GM21367 (cell line): Measurements from ENCODE around the gene GLB1L.

Experiments
- ATAC-seq: cut with Tn5 transposase; IDR thresholded peaks from one replicate; pipeline ENCODE4 v1.9.1; 2021; ENCODE audit not compliant: unreplicated experiment

Gene GLB1L

DNA sequence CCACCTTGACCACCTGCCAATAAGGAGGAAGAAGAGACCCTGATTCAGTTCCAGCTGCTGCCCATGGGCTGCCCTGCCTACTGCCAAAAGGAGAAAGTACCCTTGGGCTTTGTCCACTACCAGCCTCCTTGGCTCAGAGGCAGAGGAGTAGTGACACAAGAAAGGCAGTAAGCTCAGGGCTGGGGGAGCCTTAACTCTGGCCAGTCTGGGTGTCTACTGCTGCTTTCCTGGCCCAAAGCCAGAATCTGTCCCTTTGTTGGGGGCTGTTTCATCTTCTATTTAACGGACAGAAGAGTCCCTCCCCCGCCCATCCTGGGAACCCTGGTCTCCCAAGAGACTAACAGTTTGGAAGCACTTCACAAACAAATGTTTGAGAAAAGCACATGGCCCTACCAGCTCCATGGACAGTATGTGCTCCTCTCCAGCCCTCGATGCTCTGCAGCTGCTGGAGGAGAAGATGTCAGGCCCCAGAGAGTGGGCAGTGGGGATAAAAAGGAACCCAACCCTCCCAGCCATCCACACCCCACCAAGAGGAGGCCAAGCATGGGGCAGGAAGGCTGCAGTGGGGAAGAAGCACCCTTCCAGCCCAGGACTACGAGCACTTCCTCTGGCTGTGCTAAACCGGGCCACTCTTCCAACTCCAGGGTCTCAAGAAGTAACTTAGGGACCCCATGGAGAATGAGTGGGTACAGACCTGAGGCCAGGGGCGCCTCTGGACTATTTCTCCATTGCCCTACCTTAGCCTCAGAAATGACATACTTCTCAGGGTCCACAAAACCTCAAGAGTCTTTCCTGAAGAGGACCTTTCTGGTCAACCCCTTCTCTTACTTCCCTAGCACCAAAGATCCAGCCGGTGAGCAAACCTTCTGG is 17.0 kb downstream of the GLB1L start:
- no peak for ATAC-seq

DNA sequence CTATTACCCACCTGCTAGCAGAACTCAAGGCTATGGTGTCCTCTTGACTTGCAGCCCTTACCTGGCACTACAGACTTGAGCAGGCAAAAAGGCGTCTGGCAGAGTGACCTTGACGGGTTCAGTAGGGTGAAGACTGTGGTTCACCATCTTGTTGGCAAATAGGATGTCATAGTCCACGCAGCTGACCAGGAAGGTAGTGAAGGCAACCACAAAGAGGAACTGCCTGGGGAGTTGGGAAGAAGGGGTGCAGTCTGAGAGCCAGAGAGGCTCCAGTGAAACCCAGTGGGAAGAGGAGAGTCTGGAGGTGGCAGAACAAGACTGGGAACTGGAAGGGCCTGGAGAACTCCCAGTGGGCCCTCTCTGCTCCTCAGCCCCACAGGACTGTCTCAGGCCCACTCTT is 19.9 kb downstream of the GLB1L start:
- no peak for ATAC-seq

DNA sequence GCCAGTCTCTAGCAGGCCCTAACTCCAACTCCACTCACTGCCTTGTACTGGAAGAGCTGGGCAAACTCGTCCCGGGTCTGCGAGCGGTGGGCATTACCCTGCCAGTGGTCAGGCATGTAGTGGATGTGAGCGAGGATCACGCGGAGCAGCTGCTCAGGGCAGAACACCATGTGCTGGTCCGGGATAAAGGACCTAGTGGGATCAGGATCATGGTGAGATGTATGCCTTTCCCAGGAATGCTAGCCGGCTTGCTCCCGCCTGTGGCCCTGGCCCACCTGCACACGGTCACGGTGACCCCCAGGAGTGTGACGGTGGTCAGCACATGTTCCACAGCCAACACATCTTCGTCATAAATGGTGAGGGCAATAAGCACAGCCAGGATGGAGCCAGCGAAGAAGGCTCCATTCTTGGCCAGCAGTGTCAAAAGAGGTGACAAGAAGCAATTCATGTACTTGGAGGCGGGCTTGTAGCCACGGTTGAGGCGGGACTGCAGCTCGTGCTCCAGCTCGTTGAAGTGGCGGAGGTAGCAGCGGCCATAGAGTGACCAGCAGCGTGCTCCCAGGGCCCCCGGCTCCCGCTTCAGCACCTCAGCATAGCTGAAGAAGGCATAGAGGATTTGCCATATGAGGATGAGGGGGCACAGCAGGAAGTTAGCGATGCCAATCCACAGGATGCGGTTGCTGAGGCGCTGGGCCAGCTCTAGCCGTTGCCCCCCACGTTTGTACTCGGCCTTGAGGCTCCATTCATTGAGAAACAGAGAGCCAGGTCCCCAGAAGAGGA is 21.2 kb downstream of the GLB1L start:
- ATAC-seq, result no peak

DNA sequence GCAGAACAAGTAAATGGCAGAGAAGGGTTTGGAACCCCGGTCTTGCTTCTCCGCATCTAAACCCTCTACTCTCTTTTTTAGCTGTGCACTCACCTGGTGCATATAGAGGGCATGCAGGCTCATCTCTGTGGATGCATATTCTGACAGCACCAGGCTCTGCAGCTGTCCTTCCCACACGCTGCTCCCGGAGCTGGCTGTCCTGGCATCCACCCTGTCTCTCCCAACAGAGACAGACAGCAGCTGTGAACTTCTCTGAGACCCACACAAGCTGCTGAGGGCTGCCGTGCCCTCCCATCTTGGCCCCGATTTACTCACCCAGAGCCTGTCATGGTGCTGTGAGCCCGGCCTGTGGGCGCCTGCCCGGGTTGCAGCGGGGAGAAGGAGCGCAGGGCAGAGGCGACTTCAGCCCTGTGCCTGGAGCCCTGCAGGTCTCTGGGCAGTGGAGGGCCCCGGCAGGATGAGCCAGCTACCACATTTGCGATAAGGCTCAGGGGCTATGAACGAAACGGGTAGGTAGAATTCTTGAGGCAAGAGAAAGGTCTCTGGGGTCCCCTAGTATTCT is 23.2 kb downstream of the GLB1L start:
- ATAC-seq, result no peak

DNA sequence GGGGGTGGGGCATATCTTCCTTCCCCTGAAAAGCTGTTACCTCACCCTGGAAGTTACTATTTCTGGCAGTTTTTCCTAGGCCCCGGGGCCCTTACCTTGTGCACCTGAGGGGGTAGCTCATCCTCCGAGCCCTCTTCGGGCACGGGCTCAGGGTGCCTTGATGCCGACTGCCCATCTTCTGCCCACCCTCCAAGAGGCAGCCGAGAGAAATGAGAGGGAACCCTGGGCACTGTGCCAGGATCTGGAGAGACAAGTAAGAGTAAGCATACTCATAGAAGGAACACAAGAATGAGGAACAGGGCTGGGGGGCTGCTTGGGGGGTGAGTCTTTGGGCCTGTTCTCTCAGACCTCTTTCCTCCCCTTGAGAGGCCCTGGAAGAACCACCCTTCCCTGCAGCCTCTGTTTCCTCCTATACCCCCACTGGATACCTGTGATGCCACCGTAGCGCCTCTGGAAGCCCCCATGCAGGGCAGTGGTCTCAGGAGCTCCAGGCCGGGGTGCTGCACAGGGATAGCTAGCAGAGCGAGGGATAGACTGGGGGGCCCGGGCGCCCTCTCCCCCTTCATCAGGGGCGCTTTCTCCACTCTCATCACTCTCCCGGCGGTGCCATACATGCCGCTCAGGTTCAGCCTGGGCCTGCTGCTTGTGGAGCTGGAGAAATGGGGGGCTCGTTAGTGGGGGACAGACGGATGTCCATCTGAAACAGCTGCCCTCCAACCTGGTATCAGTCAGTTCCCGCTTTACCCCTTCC is 24.4 kb downstream of the GLB1L start:
- ATAC-seq, result no peak

DNA sequence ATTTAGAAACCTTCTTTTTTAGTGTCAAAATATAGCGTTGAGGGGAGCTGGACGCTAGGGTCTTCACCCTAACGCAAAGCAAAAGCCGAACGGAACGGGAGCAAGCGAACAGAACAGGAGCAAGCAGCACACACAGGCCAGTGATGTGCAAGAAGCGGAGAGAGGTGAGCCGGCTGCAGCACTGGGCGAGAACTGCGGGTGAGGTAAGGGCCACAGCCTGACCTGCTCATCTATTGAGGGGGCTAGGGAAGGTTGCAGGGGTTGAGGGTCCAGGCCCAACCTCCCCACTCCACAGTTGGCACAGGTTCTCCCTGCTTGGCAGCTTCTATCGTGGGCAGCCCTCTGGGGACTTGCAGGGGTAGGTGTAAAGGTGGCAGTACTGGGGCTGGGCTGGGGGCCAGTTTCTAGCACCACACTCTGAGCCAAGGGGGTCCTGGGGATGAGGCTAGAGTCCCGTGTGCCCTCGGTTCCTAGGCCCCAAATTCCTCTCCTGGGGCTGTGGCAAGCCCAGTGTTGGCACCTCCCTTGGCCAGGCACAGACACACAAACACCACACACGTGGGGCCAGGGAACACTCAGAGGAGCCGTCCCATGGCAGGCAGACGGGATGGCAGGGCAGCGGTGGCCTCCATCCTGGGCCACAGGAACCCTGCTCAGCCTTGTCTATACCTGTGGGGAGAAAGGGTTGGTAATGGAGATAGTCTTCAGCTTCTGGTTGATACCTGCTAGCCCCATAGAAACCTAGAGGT is 25.3 kb downstream of the GLB1L start:
- no peak for ATAC-seq

DNA sequence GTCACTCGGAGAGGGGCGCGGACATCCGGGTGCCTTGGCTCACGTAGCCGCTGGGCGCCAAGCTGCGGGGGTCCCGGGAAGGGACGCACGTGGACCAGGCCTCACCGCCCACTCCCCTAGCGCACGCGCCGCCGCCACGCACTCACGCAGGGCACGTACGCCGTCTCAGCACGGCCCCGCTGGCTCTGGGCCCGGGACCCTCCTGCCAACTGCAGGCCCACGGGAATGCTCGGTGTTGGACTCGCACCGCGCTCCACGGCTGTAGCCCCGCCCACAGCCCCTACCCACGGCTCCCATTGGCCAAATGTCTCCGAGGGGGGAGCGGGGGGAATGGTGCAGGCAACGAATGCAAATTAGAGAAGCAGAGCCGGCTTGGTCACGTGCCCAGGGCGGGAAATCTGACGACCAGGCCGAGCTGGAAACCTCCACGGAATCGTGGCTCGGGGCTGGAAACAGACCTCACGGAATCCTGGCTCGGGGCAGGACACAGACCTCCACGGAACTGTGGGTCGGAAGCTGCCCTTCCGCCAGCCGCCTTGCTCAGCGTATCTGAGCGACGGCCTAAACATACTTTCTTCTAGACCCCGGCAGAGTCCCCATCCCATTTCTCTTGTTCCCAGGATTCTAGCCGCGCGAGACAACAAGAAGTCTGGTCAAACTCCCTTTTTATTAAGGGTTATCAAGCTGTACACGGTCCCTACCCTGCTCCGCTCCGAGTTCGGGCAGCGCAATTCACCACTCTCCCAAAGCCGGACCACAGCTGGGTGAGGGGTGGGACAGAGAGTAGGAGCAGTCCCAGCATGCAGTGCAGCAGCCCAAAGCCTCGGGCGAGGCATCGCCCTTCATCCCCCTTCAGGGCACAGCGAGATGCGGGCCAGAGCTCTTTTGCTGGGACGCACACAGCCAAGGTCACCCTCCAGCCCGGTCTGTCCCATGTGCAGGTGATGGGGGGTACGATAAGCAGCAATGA is 26.2 kb downstream of the GLB1L start, which contains the start of gene ABCB6:
TSS of gene ABCB6 (minus strand) at position 227 of the 970 bp plus-strand sequence. CDS start 285 bp downstream, outside the sequence.
- ATAC-seq, result peak; percentile 71

DNA sequence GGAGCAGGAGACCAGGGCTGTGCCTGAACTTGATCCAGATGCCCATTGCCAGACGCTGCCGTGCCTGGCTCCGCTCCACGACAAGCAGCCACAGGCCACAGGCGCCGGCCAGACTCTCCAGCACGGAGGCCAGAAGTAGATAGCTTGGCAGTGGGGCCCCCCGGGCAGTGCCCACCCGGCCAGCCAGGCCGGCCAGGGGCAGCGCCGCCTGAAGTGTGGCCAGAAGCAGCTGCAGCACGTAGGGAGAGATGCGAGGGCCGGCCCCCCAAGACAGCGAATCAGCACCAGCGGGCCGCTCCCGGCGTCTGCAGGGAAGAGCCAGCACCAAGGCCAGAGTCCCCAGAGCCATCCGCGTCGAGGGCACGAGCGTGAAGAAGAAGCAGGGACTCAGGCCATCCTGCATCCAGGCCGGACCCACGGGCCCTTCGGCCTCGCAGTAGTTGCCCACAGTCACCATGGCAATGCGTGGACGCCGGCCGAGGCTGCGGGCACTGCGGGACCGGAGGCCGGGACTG is 27.0 kb downstream of the GLB1L start:
- ATAC-seq, result peak; percentile 3

DNA sequence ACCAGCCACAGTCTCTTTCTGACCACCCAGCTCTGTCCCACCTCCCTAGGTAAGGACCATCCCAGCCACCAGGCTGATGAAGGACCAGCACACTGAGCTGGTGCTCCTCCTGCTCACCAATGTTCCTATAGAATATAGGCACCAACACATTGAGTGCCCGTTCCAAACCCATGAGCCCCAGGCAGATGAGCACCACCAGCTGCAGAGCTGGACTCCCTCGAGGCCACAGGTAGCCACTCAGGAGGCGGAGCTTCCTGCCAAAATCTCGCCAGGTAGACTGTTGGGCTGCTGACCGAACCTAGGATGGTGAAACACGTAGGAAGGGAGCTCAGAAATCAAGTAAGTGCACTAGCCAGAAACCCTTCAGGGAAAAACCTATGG is 28.7 kb downstream of the GLB1L start:
- no peak for ATAC-seq

DNA sequence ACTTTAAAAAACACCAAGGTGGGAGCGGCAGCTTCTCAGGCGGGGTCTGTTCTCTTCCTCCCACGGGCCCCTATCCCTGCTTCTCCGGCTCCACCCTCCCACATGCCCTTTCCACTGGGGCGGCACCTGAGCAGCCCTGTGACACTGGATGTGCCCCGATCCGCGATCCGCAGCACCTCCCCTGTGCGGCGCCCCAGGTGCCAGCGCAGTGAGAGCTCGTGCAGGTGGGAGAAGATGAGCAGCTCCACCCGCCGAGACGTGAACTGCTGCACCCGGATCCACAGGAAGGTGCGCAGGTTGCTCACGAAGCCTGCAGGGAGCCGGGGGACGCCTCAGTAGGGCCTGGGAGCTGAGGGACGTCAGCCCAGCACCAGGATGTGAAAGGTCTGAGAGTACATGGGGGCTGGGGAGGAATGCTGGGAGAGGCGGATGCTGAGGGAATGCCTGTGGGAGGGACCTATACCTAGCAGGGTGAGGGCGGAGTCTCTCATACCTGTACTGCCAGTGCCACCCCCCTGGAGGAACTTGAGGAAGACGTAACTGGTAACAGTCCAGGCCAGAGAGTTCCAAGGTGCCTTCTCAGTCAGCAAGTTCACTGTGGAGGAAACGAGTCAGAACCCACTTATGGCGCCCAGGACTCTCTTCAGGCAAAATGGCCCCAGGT is 29.2 kb downstream of the GLB1L start:
- ATAC-seq, result no peak

DNA sequence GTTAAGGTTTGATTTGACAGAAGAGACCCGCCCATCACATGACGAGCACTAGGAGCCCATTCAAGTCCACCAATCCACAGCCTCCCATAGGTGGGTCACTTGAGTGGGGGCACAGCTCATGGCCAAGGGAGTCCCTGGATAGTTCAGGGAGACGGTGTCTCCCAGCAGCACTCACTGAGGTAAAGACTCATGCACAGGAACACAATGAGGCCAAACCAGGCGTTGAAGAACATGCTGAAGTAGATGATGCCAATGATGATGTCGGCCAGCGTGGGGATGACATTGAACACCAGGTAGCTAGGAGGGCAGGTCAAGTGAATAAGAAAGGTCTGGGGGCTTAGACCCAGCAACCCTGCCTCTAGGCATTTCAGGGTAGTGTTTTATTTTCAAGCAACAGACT is 30.5 kb downstream of the GLB1L start:
- no peak for ATAC-seq

DNA sequence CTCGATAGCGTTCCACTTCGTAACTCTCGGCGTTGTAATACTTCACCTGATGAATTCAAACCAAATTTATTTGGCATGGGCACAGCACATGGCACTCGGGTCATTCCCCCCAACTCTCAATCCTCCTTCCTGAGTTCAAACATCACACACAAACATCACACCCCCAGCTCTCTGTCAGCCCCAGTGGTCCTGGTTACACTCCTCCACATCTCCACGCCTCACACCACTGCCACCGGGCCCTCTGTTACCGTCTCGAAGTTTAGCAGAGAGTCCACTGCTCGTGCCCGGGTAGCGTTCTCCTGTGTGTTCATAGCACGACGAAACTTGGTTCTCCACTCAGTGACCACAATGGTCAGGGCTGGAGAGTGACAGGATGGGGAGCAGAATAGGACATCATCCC is 31.1 kb downstream of the GLB1L start:
- no peak for ATAC-seq

DNA sequence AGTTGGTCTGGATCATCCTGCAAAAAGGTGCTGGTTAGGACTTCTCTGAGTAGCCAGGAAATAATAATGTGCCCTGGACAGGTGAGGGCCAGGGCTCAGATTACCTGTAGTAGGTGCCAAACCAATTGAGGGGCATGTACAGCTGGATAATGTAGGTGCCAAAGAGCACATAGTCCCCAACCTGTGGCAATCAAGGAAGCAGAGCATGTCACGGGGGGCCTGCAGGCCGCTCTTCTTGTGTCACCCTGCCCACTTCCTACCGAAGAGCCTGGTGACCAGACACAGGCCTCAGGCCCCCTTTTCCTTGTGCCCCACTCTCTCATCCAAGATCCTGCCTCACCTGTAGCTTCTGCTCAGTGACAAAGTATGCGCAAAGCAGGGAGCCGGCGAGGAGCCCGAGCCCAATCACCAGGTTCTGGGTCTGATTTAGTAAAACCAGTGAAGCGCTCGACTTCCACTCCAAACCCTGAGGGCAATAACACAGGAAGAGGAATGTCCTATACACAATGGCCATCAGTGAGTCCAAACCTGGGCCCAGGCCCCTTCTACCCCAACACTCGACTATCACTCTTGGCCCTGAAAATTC is 31.7 kb downstream of the GLB1L start:
- no peak for ATAC-seq

DNA sequence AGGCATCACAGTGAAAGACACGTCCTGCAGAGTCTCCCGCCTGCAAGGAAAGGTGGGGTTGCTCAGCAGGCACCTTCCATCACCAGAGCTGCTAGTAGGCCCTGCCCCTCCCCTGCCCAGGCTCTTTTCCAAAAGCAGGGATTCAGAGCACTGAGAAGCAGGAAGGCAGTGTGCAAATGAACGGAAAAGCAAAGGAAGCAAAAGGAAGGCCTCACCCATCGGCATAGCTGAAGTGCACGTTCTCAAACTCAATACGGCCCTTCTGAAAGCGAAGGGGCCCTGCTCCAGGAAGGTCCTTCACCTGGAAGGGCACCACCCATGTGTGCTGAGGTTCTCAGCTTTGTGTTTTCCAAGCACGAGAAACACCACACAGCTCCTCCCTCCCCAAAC is 32.2 kb downstream of the GLB1L start:
- ATAC-seq, result no peak

DNA sequence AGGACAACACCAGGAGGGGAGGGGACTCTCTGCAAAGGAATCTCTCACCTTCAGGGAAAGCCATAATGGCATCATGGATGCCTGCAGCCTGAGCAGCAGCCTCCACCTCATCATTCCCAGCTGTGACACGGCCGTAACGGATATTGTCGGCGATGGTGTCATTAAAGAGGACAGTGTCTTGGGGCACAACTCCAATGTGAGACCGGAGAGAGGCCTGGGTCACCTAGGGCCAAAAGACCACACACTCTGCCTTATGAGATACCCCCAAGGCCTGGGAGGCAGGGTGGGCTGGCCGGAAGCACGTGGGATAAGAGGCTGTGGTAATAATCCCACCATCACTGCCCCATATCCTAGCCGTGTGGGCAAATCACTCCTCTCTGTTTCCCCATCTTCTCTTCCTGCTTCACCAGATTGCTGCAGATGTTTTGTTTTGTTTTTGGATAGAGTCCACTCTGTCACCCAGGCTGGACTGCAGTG is 34.3 kb downstream of the GLB1L start:
- ATAC-seq, result no peak

DNA sequence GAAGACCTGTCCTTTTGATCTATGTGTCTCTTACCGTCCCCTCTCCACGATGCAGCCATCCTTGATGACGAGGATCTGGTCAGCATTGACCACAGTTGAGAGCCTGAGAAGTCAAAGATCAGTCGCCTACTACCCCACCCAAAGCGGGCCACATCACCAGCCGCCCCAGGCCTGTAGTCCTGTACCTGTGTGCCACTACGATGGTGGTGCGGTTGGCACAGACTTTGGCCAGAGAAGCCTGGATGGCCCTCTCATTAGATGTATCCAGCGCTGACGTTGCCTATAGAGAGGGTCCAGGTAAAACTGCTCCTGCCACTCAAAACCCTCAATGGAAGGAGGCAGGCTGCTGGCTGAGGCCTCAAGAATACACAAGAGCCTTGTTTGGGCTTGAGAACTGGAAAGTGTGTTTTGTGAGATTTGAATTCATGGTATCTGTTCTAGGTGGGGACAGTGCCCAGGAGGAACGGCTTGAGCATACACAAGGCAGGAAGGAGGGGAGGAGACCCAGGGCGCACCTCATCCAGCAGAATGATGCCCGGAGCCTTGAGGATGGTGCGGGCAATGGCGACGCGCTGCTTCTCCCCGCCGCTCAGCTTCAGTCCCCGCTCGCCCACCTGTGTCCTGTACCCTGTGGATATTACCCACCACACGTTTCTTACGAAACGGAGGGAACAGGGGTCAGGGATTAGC is 34.9 kb downstream of the GLB1L start:
- ATAC-seq, result no peak
